PC-9 (cell line): ENCODE data around the gene ATOH8.

Experiments used
- EZH2 ChIP-seq: fragments of 200-600 bp; sonication (generic); IDR thresholded peaks from 2 replicates; pipeline ENCODE4 v1.8.0; 2017; ENCODE audit warnings: antibody characterized with exemption, low read depth
- TF ChIP-seq, protein P1 (sequence below): fragments of 200-600 bp; sonication (generic); conservative IDR thresholded peaks from 2 replicates; pipeline ENCODE4 v1.6.1; 2017; ENCODE audit warnings: mixed run types, antibody characterized with exemption, mild to moderate bottlenecking, moderate library complexity

DNA sequence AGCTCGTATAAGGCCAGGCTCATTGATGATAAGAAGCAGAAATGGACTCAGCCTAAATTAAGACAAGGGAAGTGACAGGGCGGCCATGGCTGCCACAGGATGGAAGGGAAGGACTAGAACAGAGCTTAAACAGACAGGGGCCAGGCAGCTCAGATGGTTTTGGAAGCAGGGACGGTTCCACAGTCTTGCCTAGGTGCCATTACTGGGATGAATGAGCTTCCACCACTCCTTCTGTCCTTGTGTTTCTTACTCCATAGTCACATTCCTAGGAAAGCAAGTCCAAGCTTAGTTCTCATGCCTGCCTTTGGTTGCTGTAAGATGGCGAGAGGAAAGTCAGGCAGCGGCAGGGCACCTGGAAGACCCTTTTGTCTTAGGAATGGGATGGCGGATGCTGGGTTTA is 47.7 kb upstream of the ATOH8 start:
- TF ChIP-seq, protein P1, sequence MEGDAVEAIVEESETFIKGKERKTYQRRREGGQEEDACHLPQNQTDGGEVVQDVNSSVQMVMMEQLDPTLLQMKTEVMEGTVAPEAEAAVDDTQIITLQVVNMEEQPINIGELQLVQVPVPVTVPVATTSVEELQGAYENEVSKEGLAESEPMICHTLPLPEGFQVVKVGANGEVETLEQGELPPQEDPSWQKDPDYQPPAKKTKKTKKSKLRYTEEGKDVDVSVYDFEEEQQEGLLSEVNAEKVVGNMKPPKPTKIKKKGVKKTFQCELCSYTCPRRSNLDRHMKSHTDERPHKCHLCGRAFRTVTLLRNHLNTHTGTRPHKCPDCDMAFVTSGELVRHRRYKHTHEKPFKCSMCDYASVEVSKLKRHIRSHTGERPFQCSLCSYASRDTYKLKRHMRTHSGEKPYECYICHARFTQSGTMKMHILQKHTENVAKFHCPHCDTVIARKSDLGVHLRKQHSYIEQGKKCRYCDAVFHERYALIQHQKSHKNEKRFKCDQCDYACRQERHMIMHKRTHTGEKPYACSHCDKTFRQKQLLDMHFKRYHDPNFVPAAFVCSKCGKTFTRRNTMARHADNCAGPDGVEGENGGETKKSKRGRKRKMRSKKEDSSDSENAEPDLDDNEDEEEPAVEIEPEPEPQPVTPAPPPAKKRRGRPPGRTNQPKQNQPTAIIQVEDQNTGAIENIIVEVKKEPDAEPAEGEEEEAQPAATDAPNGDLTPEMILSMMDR: no peak
- no peak for TF ChIP-seq EZH2
